B cell (primary cell): ENCODE data around the gene S100A12.

Experiments
- CTCF ChIP-seq: fragments of 200-600 bp; IDR thresholded peaks from one replicate; pipeline ENCODE4 v1.8.0; 2022; ENCODE audit warnings: antibody characterized with exemption, mild to moderate bottlenecking
- EZH2 ChIP-seq: IDR thresholded peaks from 2 replicates; pipeline ENCODE4 v1.6.1; 2012; ENCODE audit warnings: borderline replicate concordance, low read depth, mild to moderate bottlenecking, moderate library complexity, low read length; ENCODE audit not compliant: insufficient read depth, poor library complexity, severe bottlenecking

- TF ChIP-seq CTCF: no peak
- TF ChIP-seq EZH2: no peak
These were observed 40.6 kb upstream of the S100A12 start, which contains the start of gene S100A7A for GRCh38 chr1:153415850-153416570.
